NK-92 (cell line): ENCODE data around the gene SYPL2.

ENCODE experiments used
- DNase-seq: peaks from one replicate; lab custom pipeline; 2025; ENCODE audit not compliant: unreplicated experiment; lab: John Stamatoyannopoulos, UW

Gene SYPL2

DNA sequence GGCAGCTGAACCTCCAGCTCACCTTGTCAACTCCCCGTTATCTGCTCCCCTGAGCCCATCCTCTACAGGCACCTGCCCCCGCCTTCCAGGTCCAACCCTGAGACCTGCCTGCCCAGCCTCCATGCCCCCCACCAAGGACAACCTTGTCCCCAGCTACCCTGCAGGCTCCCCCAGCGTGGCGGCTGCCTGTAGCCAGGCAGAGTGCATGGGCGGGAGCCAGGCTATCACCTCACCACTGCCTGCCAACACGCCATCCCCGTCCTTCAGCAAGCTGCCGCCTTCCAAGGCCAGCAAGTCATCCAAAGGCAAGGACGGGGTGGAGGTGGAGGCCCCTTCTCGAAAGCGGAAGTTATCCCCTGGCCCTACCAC lies 24.6 kb downstream of the SYPL2 start:
- no peak for DNase-seq

DNA sequence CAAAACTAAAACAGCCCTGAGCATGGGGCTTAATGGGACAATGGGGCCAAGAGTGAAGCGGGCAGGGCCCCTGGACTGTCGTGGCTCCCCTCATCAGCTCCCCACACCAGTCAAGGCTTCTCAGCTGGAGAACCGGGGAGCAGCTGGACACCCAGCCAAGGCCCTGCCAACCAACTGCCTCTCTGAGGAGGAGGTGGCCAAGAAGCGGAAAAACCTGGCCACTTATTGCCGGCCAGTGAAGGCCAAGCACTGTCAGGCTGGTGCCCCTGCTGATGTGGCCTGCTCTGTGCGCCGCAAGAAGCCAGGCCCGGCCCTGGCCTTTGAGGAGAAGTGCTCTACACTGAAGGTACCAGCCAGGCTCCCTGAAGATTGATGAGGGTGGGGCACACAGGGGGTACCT lies 25.0 kb downstream of the SYPL2 start:
- no peak for DNase-seq

DNA sequence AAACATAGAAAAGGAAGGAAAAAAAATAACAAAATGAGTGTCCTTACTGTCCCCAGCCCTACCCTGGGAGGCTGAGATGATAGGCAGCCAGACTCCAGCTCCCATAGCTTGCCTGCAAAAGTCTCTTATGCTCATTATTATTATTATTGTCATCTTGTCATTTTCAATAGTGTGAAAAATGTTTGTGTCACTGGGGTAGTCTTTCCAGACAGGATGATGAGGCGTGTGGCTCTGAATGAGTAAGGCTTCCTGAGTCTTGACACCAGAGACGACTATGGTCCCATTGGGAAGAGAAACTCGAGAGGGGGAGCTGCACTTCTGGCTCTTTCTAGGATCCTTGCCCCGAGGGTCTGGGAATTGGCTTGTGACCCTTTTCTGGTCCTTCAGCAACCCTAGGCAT lies 26.4 kb downstream of the SYPL2 start:
- no peak for DNase-seq

DNA sequence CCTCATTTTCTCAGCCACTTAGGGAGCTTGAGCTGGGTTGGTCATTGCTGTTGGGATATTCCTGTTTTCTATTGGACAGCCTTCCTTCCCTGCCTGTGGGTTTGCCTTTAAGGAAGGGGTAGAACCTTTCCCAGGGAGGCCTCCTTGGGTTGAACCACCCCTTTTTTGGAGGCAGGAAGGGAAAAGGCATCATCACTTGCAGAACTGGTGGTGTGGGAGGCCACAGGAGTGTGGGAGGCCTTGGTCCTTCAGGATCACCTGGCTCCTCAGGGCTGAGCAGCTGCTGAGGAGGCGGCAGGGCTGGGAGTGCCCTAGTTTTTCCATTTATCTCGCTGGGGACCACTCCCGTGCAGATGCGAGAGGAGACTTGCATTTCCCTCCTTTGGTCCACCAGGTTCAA lies 26.9 kb downstream of the SYPL2 start:
- no peak for DNase-seq

DNA sequence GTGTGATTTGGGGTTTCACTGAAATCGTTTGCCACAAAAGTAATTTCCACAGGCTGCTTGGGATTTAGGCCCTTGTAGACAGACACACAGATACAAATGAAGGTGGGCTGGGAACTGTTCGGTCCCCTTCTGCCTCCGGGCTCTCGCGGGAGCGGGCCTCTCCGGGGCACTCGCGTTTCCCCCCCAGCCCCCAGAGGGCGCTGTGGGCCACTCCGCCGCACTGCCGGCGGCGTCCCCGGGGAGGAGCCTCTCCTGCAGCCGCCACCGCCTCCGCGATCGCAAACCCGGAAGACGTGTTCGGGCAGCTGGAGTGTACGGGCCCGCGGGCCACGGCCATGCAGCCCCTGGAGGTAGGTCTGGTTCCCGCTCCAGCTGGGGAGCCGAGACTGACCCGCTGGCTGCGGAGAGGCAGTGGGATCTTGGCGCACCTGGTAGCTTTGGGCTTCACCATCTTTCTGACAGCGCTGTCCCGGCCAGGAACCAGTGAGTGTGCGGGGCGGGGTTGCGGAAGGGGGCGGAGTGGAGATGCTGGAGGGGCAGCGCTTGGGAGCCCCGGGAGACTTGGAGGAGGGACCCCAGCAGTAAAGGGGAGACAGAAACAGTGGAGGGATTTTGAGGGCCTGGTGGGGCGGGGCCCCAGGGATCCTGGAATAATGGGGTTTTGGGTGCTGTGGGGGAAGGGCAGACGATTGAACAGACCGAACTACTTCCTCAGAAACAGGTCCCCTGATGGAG lies 27.6 kb downstream of the SYPL2 start, which contains the start of gene CYB561D1:
Gene CYB561D1, plus strand, starts transcription at position 290 of the 735 bp plus-strand sequence. Its CDS starts 46 bp downstream, at position 336.
- peak; percentile 23 for DNase-seq

DNA sequence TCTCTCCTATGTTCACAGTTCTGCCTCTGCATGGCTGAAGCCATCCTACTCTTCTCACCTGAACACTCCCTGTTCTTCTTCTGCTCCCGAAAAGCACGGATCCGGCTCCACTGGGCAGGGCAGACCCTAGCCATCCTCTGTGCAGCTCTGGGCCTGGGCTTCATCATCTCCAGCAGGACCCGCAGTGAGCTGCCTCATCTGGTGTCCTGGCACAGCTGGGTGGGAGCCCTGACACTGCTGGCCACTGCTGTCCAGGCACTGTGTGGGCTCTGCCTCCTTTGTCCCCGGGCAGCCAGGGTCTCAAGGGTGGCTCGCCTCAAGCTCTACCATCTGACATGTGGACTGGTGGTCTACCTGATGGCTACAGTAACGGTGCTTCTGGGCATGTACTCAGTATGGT lies 29.4 kb downstream of the SYPL2 start:
- no peak for DNase-seq

DNA sequence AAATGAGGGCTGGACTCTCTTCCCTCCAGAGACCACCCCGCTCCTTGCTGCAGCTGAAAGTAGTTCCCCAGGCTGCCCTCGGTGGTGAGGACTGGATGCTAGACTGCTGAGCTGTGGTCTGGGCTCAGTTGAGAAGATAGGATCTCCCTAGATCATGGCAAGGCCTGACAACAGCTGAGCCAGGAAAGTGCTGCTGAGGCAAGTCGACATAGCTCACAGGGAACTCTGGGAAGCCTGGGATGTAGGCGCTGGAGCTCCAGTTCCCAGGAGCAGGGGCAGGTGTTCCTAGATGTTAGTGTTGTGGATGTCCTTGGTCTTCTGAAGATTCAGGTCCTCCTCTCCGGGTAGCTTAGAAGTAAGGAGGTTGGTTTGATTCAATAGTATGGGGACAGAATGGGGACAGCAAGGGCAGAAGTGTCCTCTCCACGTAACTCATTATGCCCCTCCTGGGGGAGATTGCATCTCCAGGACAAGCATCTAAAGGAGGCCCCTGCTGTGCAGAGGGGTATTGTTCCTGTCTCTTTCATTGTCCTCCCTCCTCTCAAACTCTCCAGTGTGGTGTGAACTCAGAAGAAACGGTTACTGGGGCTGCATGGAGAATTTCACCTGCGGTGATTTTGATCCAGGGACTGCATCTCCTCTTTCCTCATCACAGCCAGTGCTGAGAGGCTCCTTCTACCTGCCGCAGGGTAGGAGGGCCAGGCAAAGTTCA lies 31.3 kb downstream of the SYPL2 start:
- DNase-seq: no peak

DNA sequence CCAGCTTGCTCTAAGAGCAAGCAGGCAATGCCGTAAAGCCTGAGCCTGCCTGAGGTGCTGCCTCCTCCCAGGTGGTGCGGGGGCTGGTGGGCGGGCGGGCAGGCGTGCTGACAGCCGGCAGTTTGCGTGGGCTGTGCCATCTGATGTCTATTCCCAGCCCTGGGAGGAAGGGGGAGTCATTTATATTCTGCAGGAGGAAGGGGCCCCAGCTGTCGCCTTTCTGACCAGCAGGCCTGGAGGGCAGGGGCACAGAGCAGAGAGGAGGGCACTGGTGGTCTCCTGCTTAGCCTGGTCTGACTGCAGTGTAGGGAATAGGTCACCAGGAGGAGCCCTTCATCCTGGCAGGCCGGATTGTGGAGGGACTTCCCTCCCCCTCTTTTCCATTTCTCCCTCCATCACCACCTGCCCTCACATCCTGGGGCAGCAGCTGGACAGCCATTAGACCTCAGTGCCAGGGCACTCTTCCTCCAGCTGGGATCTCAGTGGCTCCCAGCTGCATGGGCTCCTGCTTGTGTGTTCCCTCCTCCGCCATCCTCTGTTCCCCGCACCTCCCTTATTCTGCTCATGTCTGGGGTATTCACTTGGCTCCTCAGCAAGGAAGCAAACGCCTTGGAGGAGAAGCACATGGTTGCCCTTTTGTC lies 31.9 kb downstream of the SYPL2 start:
- DNase-seq: no peak

DNA sequence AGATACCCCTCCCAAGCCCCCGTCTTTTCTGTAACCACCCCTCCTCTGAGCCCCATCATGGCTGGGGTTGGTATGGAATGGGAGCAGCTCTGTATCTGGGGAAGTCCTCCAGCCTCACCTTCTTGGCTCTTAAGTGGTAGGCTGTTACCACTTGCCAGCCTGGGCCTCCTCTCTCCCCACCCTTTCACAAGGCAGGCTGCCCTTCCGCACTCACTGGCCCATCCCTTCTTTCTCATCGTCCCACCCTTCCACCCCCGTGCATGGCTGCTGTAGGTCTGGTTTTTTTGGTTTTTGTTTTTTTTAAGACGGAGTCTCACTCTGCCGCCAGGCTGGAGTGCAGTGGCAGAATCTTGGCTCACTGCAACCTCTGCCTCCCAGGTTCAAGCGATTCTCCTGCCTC lies 32.7 kb downstream of the SYPL2 start:
- DNase-seq: no peak

DNA sequence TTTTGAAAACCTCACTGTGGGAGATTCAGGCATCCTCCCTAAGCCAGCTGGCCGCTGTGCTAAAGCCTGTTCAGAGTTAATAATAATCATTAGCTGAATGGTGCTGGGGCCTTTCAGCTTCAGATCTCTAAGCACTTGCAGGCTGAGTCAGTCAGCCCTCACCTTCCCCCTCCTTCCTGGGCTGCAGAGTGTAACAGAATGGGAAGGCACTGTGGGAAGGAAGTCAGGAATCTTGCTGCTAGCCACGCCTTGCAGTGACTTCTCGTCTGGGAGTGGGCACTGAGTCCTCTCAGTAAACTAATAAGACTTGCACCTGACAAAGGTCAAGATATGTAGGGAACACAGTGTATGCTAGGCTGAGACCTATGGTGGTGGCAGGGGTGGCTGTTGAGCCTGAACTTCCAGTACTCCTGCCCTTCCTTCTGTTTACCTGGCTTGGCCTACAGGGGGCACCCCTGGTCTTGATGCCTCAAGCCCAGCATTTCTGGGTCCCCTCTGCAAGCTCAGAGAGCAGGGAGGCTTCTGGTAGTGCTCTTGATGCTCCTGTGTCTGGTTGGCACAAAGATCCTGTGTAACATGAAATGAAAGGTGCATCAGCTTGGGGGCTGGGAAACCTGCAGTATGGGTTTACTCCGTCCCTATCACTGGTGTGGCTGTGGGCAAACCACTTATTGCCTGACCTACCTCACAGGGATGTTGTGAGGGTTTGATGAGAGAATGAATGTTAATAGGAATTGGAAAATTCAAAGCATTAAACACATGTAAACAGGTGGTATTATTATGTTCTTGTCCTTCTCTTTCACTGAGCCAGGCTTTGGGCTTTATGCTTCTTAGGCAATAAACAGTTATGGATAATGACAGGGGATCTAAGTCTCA lies 33.6 kb downstream of the SYPL2 start:
- no peak for DNase-seq

DNA sequence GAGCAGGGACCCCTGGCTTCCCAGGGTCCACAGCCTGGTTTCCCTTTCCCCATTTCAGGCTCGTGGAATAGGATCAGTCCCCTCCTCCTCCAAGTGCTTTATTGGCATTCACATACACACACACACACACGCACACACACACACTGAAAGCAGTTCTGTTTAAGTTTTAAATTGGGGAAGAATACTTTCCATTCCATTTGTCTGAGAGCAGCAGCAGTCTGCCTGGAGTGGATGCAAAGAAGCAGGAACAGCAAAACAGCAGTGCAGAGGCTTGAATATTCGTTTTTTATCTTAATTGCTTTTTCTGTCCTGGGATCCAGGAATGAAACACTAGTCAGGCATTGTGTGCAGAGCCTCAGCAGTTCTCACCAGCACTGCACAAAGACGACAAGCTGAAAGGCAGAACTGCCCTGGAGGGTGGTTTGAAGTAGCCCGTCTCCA lies 34.6 kb downstream of the SYPL2 start:
- no peak for DNase-seq

DNA sequence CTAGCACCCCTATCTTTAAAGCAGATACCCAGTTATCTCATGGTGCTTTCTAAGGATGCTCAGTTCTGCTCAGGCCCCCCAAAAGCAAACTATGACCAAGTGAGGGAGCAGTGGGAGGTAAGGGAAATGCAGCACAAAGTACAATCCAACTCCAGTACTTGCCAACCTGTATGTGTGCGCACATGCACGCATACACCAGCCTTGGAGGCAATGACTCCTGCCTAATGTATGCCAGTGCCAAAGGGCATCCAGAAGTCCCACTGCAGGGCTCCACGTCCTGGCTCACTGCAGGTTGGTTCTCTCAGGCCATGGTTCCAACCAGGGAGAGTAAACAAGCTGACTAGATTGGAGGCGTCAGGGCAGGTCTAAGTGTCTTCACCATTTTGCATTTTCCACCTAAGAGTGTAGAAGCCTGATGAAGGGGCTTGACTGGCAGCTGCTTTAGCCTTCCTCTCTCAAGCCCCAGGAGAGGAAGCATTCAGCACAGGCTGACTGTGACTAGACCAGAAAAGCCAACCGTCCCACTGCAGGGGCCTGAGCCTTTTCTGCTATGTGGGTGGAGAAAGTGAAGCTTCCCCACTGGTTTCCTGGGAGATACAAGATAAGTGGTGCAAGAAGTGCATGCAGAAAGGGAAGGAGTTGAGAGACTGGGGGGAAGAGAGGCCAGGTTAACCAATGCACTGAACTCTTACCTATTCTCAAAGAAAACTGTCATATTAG lies 35.5 kb downstream of the SYPL2 start:
- DNase-seq: no peak

DNA sequence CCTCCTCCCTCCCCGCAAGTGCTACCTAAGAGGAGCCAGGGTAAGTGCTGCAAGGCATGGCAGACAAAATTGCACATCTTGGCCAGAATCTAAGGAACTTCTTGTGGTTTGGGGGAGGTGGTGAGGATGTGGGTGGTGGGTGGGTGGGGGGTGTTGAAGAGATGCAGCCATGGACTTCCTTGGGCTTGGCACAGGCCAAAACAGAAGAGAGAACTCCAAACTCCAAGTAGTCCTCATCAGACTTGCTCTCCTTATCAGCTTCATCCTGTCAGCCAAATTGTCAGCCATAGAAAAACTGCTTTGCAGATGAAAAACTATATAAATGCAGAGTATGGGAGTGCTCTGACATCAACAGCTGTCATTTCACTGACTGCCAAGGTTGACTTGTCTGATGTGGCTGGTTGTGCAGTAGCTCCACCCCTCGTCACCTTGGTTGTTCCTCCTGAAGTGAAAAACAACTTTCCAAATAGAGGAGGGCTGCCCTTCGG lies 36.1 kb downstream of the SYPL2 start:
- DNase-seq: no peak

DNA sequence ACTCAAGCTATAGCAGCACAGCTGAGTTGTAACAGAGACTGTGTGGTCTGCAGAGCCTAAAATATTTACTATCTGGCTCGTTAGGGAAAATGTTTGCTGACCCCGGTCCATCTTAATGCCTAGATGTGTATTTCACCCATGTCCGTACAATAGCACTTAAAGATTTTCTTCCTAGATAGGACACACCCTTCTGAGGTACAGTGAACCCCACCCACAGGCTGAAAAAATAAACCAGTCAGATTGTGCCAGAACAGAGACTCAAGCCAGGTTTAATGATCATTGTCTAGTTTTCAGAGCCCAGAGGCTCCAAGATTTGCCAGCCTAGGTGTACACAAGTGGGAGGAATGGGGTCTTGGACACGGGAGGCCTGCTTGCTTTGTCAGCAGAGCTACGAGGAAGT lies 37.6 kb downstream of the SYPL2 start:
- DNase-seq: no peak

DNA sequence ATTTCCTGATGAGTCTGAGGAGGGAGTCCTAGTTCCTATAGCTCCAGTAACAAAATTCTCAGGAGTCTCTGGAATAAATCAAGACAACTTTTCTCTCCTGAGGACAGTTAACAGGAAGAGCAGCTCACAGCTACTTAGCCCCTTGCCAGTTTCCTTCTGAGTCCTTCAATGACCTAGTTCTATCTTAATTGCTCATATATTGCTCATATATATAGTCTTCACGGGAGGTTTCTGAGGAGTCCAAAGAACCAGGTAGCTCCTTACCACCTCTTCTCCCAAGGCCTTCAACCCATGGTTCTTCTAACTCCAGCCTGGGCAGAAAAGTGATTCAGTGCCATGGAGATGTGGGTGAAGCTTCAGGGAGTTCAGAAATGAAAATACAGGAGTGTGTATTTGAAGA lies 38.6 kb downstream of the SYPL2 start:
- no peak for DNase-seq

DNA sequence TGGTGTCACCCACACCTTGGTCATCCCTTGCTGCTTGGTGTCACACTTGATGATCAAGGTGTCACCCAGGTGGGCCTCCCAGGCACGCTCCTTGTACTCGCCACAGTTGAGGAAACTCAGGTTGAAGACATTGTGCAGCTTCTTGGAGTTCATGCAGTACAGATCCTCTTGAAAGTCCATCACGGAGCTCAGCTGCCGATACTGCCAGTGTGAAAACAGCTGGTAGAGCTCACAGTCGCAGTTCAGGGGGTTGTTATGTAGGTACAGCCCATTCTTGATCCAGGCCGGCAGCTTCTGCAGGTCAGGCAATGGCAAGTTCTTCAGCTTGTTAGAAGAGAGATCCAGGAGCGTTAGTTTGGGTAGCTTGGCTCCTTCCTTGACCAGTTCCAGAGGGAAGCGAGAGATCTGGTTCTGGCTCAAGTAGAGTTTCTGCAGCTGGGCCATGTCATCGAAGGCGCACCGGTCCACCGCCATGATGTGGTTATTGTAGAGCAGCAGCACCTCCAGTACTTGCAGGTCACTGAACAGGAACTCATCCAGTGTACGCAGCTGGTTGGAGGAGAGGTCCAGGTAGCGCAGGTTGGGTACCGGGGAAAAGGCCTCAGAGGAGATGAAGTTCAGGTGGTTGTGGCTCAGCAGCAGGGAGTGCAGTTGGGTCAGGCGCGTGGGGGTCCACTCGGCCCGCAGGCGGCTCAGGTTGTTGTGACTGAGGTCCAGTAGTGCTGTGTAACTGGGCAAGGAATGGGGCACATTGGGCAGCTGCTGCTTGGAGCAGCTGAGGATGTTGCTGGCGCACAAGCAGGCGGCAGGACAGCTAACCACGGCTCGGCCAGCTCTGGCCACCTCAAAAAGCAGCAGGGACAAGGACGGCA lies 41.9 kb downstream of the SYPL2 start:
- no peak for DNase-seq

DNA sequence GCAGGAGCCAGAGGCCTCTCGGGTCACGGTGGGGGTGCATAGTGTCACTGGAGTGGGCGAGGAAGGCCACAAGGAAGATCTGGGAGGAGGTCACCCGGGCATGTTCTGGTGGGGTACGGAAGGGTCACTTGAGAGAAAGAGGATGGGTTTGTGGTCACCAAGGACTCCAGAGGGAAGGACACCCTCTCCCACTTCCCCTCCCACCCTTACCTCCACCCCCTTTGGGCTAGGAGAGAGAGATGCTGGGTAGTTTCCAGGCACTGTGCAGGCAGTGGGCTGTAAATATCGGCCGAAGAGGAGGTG lies 42.5 kb downstream of the SYPL2 start:
- no peak for DNase-seq

DNA sequence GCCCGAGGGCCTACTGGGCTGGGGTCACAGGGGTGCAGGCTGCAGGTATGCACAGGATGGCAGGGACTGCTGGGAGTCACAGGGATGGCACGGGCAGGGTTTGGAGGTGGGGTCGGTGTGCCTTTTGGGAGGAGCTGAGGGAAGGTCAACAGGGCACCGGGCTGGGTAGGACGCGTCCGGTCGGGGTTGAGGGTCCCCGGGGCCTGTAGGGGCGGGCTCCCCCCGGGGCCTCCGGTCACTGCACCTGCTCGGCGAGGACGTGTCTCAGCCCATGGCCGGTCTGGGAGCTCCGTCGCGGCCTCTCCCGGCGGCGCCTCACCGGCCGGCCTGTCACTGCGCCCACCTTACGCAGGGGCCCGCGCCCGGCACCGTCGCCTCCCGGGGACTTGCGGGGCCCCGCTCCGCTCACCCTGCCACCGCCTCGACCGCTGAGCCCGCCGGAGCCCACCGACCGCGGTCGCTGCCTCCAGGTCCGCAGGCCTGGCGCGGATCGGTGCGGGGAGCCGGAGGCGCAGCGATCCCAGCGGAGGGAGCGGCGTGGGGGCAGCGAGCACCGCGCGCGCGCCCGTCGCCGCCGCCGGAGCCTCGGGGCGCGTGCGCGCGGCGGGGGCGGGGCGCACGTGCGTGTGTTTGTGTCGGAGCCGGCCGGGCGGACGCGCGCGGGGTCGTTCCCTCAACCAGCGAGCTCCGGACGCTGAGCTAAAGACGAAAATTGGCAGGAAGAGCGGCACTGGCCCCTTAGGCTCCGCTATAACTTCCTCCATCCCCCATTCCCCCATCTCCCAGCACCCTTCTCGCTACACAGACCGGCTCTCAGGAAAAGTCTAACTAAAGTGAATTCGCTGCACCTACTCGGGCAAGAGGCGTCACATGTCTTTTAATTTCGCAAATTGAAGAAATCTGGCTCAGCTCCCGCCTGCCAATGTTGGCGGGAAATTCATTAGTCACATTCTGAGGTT lies 43.1 kb downstream of the SYPL2 start, which contains the start of gene AMIGO1:
Gene AMIGO1, minus strand, starts transcription at position 552 of the 959 bp plus-strand sequence. CDS start 815 bp downstream, outside the sequence.
- no peak for DNase-seq
